GF-D8 (cell line): Measurements from ENCODE around the gene EVA1B.

ENCODE experiments used
- DNase-seq: peaks from one replicate; lab custom pipeline; 2025; lab: John Stamatoyannopoulos, UW

EVA1B gene

GRCh38 chr1:36279110-36279788 lies 44.2 kb downstream of the EVA1B start:
- no peak for DNase-seq

- DNase-seq, result no peak
Observed at GRCh38 chr1:36276688-36277087, 46.8 kb downstream of the EVA1B start.

DNA sequence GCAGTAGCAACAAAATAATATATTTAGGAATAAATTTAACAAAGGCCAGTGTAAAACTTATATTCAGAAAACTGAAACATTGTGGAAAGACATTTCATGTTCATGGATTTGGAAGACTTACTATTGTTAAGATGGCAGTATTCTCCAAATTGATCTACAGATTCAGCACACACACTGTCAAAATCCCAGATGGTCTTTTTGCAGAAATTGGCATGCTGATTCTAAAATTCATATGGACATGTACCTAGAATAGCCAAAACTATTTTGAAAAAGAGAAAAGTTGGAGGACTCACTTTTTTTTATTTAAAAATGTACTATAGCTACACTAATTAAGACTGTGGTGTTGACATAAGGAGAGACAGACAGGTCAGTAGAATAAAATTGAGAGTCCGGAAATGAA lies 49.2 kb downstream of the EVA1B start:
- no peak for DNase-seq

GRCh38 chr1:36273024-36273423 lies 50.4 kb downstream of the EVA1B start:
- no peak for DNase-seq
